SK-N-SH (cell line): Measurements from ENCODE around the gene GNG4. TPM values are rescaled to one million over a fixed set of nuclear protein-coding genes. Genes with fewer than 3 reads are reported as not detected.

ENCODE experiments used
- CTCF ChIA-PET: fragments of 300-600, 350-600 bp; formaldehyde crosslinking; extraction: SDS; loops from one replicate; lab custom pipeline; 2021; lab: Yijun Ruan, JAX
- POLR2A ChIA-PET: fragments of 350-600 bp; sonication (Branson Sonifier 250); formaldehyde crosslinking; extraction: SDS; loops from one replicate; lab custom pipeline; 2020; ENCODE audit warnings: antibody characterized with exemption, inconsistent platforms; lab: Yijun Ruan, JAX
- DNase-seq: peaks from one replicate; pipeline ENCODE4 v3.0.0; 2012
- H2AFZ ChIP-seq: fragments of 200-600 bp; sonication (generic); 2 replicates; pipeline ENCODE4 v1.8.1; 2016; ENCODE audit warnings: antibody characterized with exemption, mild to moderate bottlenecking, low read depth
- H3F3A ChIP-seq: fragments of 200-600 bp; sonication (generic); replicated peaks from 2 replicates; pipeline ENCODE3; 2016; ENCODE audit warnings: antibody characterized with exemption, mild to moderate bottlenecking; ENCODE audit not compliant: insufficient read depth
- H3K27ac ChIP-seq, 2 experiments: fragments of 200-500 bp in 1 of 2; fragments of 200-600 bp in 1 of 2; sonication (Bioruptor generic) in 1 of 2; sonication (generic), shearing (Covaris generic) in 1 of 2; 2 replicates each; pipeline versions ENCODE4 v1.5.1 to v1.6.1; 2014 to 2016; ENCODE audit warnings: low read depth in 2 of 2, inconsistent platforms in 1 of 2, low read length in 1 of 2, mild to moderate bottlenecking in 1 of 2, mixed read lengths in 1 of 2
- H3K27me3 ChIP-seq: fragments of 200-600 bp; sonication (generic), shearing (Covaris generic); 2 replicates; pipeline ENCODE4 v1.6.1; 2016; ENCODE audit warnings: mixed run types; ENCODE audit not compliant: insufficient read depth
- H3K36me3 ChIP-seq, 2 experiments: fragments of 200-500 bp in 1 of 2; fragments of 200-600 bp in 1 of 2; sonication (Bioruptor generic) in 1 of 2; sonication (generic) in 1 of 2; replicated peaks in 1 of 2; 2 replicates each; pipeline versions ENCODE3 to v1.5.1; 2014 to 2016; ENCODE audit warnings: low read length in 1 of 2, mild to moderate bottlenecking in 1 of 2; ENCODE audit not compliant: insufficient read depth in 2 of 2, control insufficient read depth in 1 of 2
- H3K4me1 ChIP-seq, 2 experiments: fragments of 200-500 bp in 1 of 2; fragments of 200-600 bp in 1 of 2; sonication (Bioruptor generic) in 1 of 2; sonication (generic), shearing (Covaris generic) in 1 of 2; 2 replicates each; pipeline versions ENCODE4 v1.5.1 to v1.6.1; 2014 to 2016; ENCODE audit warnings: low read depth in 1 of 2, low read length in 1 of 2, mixed run types in 1 of 2; ENCODE audit not compliant: insufficient read depth in 2 of 2, control insufficient read depth in 1 of 2
- H3K4me2 ChIP-seq: fragments of 200-600 bp; sonication (generic), shearing (Covaris generic); 2 replicates; pipeline ENCODE4 v1.6.1; 2017; ENCODE audit warnings: mixed run types
- H3K4me3 ChIP-seq, 2 experiments: fragments of 200-500 bp in 1 of 2; fragments of 200-600 bp in 1 of 2; sonication (Bioruptor generic) in 1 of 2; sonication (generic), shearing (Covaris generic) in 1 of 2; 2 replicates each; pipeline versions ENCODE4 v1.5.1 to v1.8.1; 2014 to 2016; ENCODE audit warnings: low read depth in 2 of 2, inconsistent platforms in 1 of 2, low read length in 1 of 2, mild to moderate bottlenecking in 1 of 2, mixed read lengths in 1 of 2, moderate library complexity in 1 of 2
- H3K79me2 ChIP-seq: fragments of 200-600 bp; sonication (generic); 2 replicates; pipeline ENCODE4 v1.8.1; 2017; ENCODE audit warnings: mild to moderate bottlenecking; ENCODE audit not compliant: insufficient read depth
- H3K9ac ChIP-seq: fragments of 200-600 bp; sonication (generic); 2 replicates; pipeline ENCODE4 v1.6.1; 2017; ENCODE audit warnings: mixed run types
- H3K9me2 ChIP-seq: fragments of 200-600 bp; sonication (generic); 2 replicates; pipeline ENCODE4 v1.6.1; 2017; ENCODE audit warnings: mixed run types
- H3K9me3 ChIP-seq: fragments of 200-600 bp; sonication (generic); 2 replicates; pipeline ENCODE4 v1.6.1; 2017; ENCODE audit warnings: mixed run types, mild to moderate bottlenecking, moderate library complexity
- H4K20me1 ChIP-seq: fragments of 200-600 bp; sonication (generic); 2 replicates; pipeline ENCODE4 v1.6.1; 2017; ENCODE audit warnings: mild to moderate bottlenecking, mixed run types; ENCODE audit not compliant: insufficient read depth
- EP300 ChIP-seq, 2 experiments: IDR thresholded peaks; 2 replicates each; pipeline versions ENCODE4 v1.4.0 to v1.6.1; 2012; ENCODE audit warnings: borderline replicate concordance in 1 of 2, low read depth in 1 of 2, low read length in 1 of 2
- EZH2phosphoT487 ChIP-seq: fragments of 200-600 bp; sonication (generic); IDR thresholded peaks from 2 replicates; pipeline ENCODE4 v1.6.1; 2017; ENCODE audit warnings: low read depth, mixed run types, mild to moderate bottlenecking, antibody characterized with exemption, moderate library complexity, borderline replicate concordance
- FOSL2 ChIP-seq: IDR thresholded peaks from 2 replicates; pipeline ENCODE4 v1.4.0; 2012; ENCODE audit warnings: low read depth, mild to moderate bottlenecking, moderate library complexity, borderline replicate concordance
- FOXJ3 ChIP-seq: sonication (generic); formaldehyde crosslinking; IDR thresholded peaks from 2 replicates; pipeline ENCODE4 v1.5.1; 2020; ENCODE audit warnings: mild to moderate bottlenecking, missing genetic modification reagents
- FOXM1 ChIP-seq: IDR thresholded peaks from 2 replicates; pipeline ENCODE4 v1.4.0; 2012; ENCODE audit warnings: low read depth, mild to moderate bottlenecking
- GABPA ChIP-seq: IDR thresholded peaks from 2 replicates; pipeline ENCODE4 v1.4.0; 2012; ENCODE audit warnings: low read depth, mild to moderate bottlenecking
- IRF3 ChIP-seq: fragments of 150-350 bp; IDR thresholded peaks from 2 replicates; pipeline ENCODE4 v1.6.1; 2016; ENCODE audit warnings: mild to moderate bottlenecking, low read depth, low read length
- JUND ChIP-seq: IDR thresholded peaks from 2 replicates; pipeline ENCODE4 v1.4.0; 2012
- MXI1 ChIP-seq: IDR thresholded peaks from 2 replicates; pipeline ENCODE4 v1.6.1; 2012; ENCODE audit warnings: mild to moderate bottlenecking, low read depth, low read length, improper control_type of control experiment
- NFIC ChIP-seq: IDR thresholded peaks from 2 replicates; pipeline ENCODE4 v1.4.0; 2012; ENCODE audit warnings: borderline replicate concordance
- RCOR1 ChIP-seq: fragments of 150-350 bp; IDR thresholded peaks from 2 replicates; pipeline ENCODE4 v1.6.1; 2017; ENCODE audit warnings: antibody characterized with exemption, low read length
- RXRA ChIP-seq: IDR thresholded peaks from 2 replicates; pipeline ENCODE4 v1.4.0; 2012; ENCODE audit warnings: low read depth, mild to moderate bottlenecking, borderline replicate concordance
- TAF1 ChIP-seq: IDR thresholded peaks from 2 replicates; pipeline ENCODE4 v1.6.1; 2012; ENCODE audit warnings: low read depth, mild to moderate bottlenecking, low read length, moderate library complexity, borderline replicate concordance
- TCF12 ChIP-seq: IDR thresholded peaks from 2 replicates; pipeline ENCODE4 v1.4.0; 2012
- TEAD4 ChIP-seq: IDR thresholded peaks from 2 replicates; pipeline ENCODE4 v1.4.0; 2012; ENCODE audit warnings: mild to moderate bottlenecking, borderline replicate concordance; ENCODE audit not compliant: insufficient read depth
- USF1 ChIP-seq: IDR thresholded peaks from 2 replicates; pipeline ENCODE4 v1.4.0; 2012; ENCODE audit warnings: low read depth, borderline replicate concordance
- WGBS: methylation state at CpG from one replicate; pipeline ENCODE4 v1.1.6; 2017; ENCODE audit warnings: low lambda C conversion rate; 5-methylcytosine and 5-hydroxymethylcytosine counted together
- polyA plus RNA-seq, 3 experiments: library from polyadenylated mRNA; depleted of rRNA; stranded (reverse); fragments of >200 nt; gene quantifications; 2 replicates each; pipeline ENCODE4 v1.2.3, GENCODE V29; 2012
- TF ChIP-seq, protein P1 (sequence below): IDR thresholded peaks from 2 replicates; pipeline ENCODE4 v1.4.0; 2012; ENCODE audit warnings: low read depth, borderline replicate concordance

GNG4 gene
- polyA plus RNA-seq, 1 of the 3 experiments (the other 2 are of a cell fraction): 1.6 TPM

DNA sequence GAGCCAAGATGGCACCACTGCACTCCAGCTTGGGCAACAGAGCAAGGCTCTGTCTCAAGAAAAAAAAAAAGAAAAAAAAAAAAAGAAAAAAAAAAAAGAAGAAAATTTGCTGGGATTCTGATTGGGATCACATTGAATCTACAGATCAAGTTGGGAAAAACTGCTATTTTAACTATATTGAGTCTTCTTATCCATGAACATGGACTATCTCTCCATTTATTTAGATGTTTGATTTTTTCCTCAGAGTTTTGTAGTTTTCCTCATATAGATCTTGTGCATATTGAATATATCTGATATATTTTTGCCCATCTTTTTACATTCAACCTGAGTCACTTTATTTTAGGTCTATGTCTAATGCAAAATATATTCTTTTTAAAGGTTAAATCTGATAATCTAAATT is 87.0 kb downstream of the GNG4 start:
- H3K4me3 ChIP-seq: no peak overlapping the region
- H3K9ac ChIP-seq: no peak overlapping the region
- H2AFZ ChIP-seq: no peak overlapping the region
- no peak for TF ChIP-seq TEAD4
- TF ChIP-seq FOXJ3: no peak
- TF ChIP-seq TCF12: no peak
- TF ChIP-seq JUND: no peak
- no peak for TF ChIP-seq FOXM1
- TF ChIP-seq MXI1: no peak
- no peak for TF ChIP-seq IRF3
- no peak for TF ChIP-seq RXRA
- no peak for TF ChIP-seq NFIC
- no peak for DNase-seq
- H3K36me3 ChIP-seq: no peaks in the 10 kb centered on the region
- H3K9me3 ChIP-seq: no peaks in the 10 kb centered on the region
- ChIA-PET CTCF (interaction anchor here (0.6 kb wide), 1 partner anchor 131 kb away, joined by 3 read pairs; no protein-coding TSS in a partner anchor), POLR2A (no interaction called here)
- H3K4me2 ChIP-seq: no peak overlapping the region
- no peaks in the 10 kb centered on the region for H3K27me3 ChIP-seq
- H3F3A ChIP-seq: no peaks in the 10 kb centered on the region
- no peaks in the 10 kb centered on the region for H3K9me2 ChIP-seq
- H3K27ac ChIP-seq: no peak overlapping the region
- no peaks in the 10 kb centered on the region for H3K79me2 ChIP-seq
- H4K20me1 ChIP-seq: no peaks in the 10 kb centered on the region
- no peaks in the 10 kb centered on the region for H3K4me1 ChIP-seq

DNA sequence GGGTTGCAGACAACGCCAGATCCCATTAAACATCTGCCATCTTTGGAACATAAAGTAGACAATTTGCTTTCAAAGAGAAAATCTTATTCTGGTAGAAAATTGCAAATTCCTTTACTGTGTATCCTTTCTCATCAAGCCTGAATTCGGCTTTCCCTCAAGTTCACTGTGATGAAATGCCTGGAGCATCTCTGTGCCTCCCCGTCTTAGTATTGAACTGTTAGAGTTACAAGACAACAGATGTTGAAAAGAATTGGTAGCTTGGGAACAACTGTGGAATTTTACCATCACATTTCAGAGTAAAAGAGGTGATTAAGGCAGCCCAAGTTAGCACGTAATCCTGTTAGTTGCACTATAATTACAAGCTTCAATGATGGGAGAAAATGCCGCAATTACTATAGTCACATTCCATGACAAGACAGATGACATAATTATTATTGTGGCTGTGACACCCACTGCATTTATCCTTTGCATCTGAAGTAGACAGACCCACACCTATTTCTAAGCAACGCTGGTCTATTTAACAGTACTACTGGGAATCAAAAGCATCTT is 90.9 kb downstream of the GNG4 start:
- Histone ChIP-seq H3K27ac (no peak overlapping the region), H3K36me3 (no peaks in the 10 kb centered on the region)
- TF ChIP-seq FOXJ3 (no peak), EZH2phosphoT487 (no peak), RCOR1 (no peak), FOXM1 (no peak), FOSL2 (no peak), EP300 (IDR thresholded peaks at IDR 0.05; ENCODE audit: borderline replicate concordance in 1 of 2, low read depth in 1 of 2, low read length in 1 of 2) (no peak), TAF1 (no peak), USF1 (no peak), GABPA (no peak), TCF12 (no peak)
- TF ChIP-seq, protein P1, sequence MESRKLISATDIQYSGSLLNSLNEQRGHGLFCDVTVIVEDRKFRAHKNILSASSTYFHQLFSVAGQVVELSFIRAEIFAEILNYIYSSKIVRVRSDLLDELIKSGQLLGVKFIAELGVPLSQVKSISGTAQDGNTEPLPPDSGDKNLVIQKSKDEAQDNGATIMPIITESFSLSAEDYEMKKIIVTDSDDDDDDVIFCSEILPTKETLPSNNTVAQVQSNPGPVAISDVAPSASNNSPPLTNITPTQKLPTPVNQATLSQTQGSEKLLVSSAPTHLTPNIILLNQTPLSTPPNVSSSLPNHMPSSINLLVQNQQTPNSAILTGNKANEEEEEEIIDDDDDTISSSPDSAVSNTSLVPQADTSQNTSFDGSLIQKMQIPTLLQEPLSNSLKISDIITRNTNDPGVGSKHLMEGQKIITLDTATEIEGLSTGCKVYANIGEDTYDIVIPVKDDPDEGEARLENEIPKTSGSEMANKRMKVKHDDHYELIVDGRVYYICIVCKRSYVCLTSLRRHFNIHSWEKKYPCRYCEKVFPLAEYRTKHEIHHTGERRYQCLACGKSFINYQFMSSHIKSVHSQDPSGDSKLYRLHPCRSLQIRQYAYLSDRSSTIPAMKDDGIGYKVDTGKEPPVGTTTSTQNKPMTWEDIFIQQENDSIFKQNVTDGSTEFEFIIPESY: no peak
- TF ChIP-seq, all 33 proteins: peak for 0
- POLR2A ChIA-PET: no interaction called here
- H3K9me2 ChIP-seq: no peaks in the 10 kb centered on the region
- H3K27me3 ChIP-seq: no peaks in the 10 kb centered on the region
- H4K20me1 ChIP-seq: no peaks in the 10 kb centered on the region
- DNase-seq: no peak
- H3K4me2 ChIP-seq: no peak overlapping the region
- H3K9ac ChIP-seq: no peak overlapping the region
- no peak overlapping the region for H3K4me3 ChIP-seq
- no peak overlapping the region for H2AFZ ChIP-seq
- 84% methylated on average over 6 of the region's 6 CpGs for WGBS
- H3K4me1 ChIP-seq: peaks cover 0 to 9% of the 10 kb centered on the region in 2 experiments; a peak in 2 of 4 replicates
- CTCF ChIA-PET: no interaction called here
- no peaks in the 10 kb centered on the region for H3K9me3 ChIP-seq
- no peaks in the 10 kb centered on the region for H3K79me2 ChIP-seq
- H3F3A ChIP-seq: no peaks in the 10 kb centered on the region
